ENCODE measurements around the gene ELP6.

ELP6 gene

DNA sequence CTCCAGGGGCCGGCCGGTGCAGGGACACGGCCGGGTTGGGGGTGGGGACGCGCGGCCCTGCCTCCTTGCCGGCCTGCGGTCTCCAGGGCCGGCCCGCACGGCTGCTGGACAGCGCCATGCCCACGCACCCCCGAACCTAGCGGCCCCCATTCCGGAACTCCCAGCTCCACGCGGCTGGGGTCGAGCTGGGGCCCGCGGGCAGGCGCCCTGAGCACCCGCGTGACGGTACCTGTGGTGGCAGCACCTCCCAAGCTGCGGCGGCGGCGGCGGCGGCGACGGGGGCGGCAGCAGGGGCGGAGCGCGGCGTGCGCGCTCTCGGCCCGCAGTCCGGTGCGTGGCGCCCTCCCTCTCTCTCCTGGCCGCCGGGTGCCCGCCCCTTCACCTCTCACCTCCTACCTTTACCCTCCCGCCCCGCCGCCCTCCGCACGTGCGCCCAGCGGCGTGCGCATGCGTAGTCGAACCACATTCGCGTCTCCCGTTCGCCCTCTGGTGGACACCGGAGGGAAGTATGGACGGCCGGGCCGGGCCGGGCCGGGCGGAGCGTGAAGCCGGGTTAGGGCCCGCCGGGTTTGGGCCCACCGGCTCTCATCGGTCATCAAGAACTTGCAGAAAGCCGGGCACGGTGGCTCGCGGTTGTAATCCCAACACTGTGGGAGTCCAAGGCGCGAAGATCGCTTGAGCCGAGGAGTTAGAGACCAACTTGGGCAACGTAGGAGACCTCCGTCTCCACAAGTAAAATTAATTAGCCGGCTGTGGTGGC is 37.8 kb downstream of the ELP6 start, which contains the start of gene SCAP:
Gene SCAP (minus strand): TSS at position 372 of the 760 bp plus-strand sequence. CDS start 32,948 bp downstream, outside the sequence.
- TF ChIP-seq REST (IDR thresholded peaks at IDR 0.05; ENCODE audit: insufficient read depth in 1 of 2, low read depth in 2 of 2, low read length in 2 of 2) (peak; percentile 74 to 87), SIN3A (IDR thresholded peaks at IDR 0.05; ENCODE audit: borderline replicate concordance, insufficient read depth, low read length) (0 out of 2 replicates have a peak, but pooled peaks have one; percentile 45), TAF1 (IDR thresholded peaks at IDR 0.05; ENCODE audit: borderline replicate concordance, insufficient read depth, low read length) (no peak), POLR2AphosphoS5 (IDR thresholded peaks at IDR 0.05; ENCODE audit: low read depth, low read length) (no peak), FOXP2 (optimal IDR thresholded peaks at IDR 0.05; ENCODE audit: borderline replicate concordance, extremely low read depth, extremely low read length, insufficient read depth) (peak; percentile 18)

DNA sequence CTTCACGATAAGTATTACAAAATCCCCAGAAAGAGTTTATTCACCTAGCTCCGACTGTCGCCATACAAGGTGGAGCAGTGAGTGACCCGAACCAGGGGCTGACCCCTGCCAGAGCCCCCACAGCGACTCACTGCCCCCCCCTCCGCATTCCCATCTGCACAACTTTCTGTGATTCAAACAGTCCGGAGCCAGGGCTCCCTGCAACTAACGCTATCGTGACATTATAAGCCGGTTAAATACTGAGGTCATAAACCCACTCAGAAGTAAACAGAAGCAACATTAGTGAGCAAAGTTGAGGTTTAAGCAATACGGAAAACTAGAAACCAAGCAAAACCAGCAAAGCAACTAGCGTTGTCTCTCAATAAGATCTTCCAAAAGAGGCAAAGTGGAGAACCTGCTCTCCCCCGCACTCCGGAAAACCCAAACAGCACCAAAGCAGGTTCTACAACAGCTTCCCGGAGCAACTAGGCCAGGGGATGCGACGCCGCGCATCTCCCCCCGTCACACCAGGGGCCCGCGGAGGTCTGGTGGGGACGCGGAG is 38.4 kb downstream of the ELP6 start:
- TF ChIP-seq FOXP2 (optimal IDR thresholded peaks at IDR 0.05; ENCODE audit: borderline replicate concordance, extremely low read depth, extremely low read length, insufficient read depth) (no peak), POLR2AphosphoS5 (IDR thresholded peaks at IDR 0.05; ENCODE audit: low read depth, low read length) (no peak)

DNA sequence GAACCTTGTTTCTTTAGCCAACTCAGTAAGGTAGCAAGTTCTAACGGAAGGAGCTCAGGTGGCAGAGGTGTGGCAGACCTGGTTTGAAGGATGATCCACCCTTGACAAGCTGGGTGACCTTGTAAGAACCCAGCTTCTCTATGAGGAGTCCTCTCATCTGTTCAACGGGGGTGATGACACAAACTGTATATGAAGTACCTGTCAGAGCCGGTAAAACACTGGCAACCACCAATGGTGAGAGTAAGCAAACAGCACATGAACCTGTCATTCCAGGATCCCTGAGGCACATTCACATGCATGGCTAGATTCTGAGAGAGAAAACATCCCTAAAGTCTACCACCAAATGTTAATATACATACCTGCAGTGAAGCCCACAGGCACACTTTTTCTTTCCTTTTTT is 40.1 kb downstream of the ELP6 start:
- TF ChIP-seq TAF1 (IDR thresholded peaks at IDR 0.05; ENCODE audit: borderline replicate concordance, insufficient read depth, low read length) (no peak), POLR2AphosphoS5 (IDR thresholded peaks at IDR 0.05; ENCODE audit: low read depth, low read length) (no peak), FOXP2 (optimal IDR thresholded peaks at IDR 0.05; ENCODE audit: borderline replicate concordance, extremely low read depth, extremely low read length, insufficient read depth) (no peak), REST (IDR thresholded peaks at IDR 0.05; ENCODE audit: insufficient read depth in 1 of 2, low read depth in 2 of 2, low read length in 2 of 2) (no peak), SIN3A (IDR thresholded peaks at IDR 0.05; ENCODE audit: borderline replicate concordance, insufficient read depth, low read length) (no peak)

- TF ChIP-seq TAF1 (IDR thresholded peaks at IDR 0.05; ENCODE audit: borderline replicate concordance, insufficient read depth, low read length): no peak
- no peak for TF ChIP-seq FOXP2 (optimal IDR thresholded peaks at IDR 0.05; ENCODE audit: borderline replicate concordance, extremely low read depth, extremely low read length, insufficient read depth)
- TF ChIP-seq REST (IDR thresholded peaks at IDR 0.05; ENCODE audit: insufficient read depth in 1 of 2, low read depth in 2 of 2, low read length in 2 of 2): no peak
- TF ChIP-seq SIN3A (IDR thresholded peaks at IDR 0.05; ENCODE audit: borderline replicate concordance, insufficient read depth, low read length): no peak
- TF ChIP-seq POLR2AphosphoS5 (IDR thresholded peaks at IDR 0.05; ENCODE audit: low read depth, low read length): no peak
Observed at GRCh38 chr3:47469616-47470015, 43.9 kb downstream of the ELP6 start.

DNA sequence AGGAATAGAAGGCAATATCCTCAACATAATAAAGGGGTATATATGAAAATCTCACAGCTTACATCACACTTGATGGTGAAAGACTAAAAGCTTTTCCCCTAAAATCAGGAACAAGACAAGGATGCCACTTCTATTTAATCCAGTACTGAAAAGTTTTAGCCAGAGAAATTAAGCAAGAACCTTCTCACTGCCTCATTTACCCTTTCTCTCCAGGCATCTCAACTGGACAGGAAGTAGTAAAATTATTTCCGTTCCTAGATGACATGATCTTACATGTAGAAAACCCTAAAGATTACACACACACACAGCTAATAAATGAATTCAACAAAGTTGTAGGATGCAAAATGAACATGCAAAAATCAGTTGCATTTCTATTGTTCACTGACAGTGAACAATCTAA is 48.9 kb downstream of the ELP6 start:
- no peak for TF ChIP-seq POLR2AphosphoS5 (IDR thresholded peaks at IDR 0.05; ENCODE audit: low read depth, low read length)
- TF ChIP-seq REST (IDR thresholded peaks at IDR 0.05; ENCODE audit: insufficient read depth in 1 of 2, low read depth in 2 of 2, low read length in 2 of 2): no peak
- no peak for TF ChIP-seq SIN3A (IDR thresholded peaks at IDR 0.05; ENCODE audit: borderline replicate concordance, insufficient read depth, low read length)
- TF ChIP-seq FOXP2 (optimal IDR thresholded peaks at IDR 0.05; ENCODE audit: borderline replicate concordance, extremely low read depth, extremely low read length, insufficient read depth): no peak
- no peak for TF ChIP-seq TAF1 (IDR thresholded peaks at IDR 0.05; ENCODE audit: borderline replicate concordance, insufficient read depth, low read length)

Data from PFSK-1 (cell line).